ENCODE results near the gene DLG2.

The DLG2 gene

DNA sequence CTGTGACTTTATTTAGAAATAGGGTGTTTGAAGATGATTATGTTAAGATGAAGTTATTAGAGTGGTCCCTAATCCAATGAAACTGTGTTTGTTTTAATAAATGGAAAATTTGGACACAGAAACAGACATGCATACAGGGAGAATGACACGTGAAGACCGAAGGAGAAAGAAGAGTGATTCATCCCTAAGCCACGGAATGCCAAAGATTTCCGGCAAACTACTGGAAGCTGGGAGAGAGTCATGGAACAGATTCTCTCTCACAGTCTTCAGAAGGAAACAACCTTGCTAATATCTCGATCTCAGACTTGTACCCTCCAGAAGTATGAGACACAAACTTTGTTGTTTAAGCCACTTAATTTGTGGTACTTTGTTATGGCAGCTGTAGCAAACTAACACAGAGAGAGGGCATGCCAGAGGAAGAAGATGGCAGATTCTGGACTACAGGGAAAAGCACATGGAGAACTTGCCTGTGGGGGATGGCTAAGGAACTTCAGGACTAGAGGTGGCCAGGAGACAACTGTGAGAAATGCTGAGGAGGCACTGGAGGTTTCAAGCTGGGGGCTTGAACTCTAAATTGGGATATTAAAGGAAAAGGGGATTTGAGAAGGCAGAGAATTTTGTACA, 1607.5 kb downstream of the DLG2 start:
- DNase-seq (ENCODE audit: low read depth in 2 of 2) = no peak

DNA sequence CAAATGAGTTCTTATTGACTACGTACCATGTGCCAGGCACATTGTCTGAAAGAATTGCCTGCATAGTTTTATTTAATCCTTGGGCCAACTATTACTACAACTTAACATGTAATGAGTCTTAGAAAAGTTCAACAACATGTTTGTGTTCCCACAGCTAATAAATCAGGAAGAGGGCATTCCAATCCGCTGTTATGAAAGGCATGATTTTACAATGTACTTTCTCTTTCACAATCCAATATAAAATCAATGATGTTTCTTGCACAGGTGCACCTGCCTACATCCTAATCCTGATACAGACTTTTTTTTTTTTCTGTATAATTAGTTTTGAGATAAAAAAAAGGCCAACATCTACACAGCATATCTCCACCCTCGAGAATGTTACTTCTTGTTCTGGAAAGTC, 1612.6 kb downstream of the DLG2 start:
- DNase-seq (ENCODE audit: low read depth in 2 of 2) = no peak

- DNase-seq (ENCODE audit: low read depth in 2 of 2) = no peak
Observed at GRCh38 chr11:84012171-84012826, 1614.8 kb downstream of the DLG2 start.

GRCh38 chr11:84003181-84003580, 1624.0 kb downstream of the DLG2 start:
- DNase-seq (ENCODE audit: low read depth in 2 of 2) = no peak

DNA sequence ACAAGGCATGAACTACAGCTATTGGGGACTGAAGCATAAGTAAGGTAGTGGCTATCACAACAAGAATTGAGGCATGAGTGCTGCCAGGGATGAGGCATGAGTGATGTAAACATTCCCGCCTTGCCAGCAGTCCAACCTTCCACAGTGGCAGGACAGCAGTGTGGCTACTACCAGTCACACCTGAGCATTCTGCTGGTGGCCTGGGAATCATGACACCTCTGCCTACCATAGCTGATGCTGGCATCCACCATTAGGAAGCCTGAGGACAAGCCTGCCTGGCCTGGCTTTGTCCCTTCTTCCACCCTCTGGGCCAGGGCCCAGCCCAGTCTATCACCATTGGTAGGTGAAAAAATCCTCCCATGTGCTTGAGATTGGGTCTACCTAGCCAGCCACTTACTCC, 1628.2 kb downstream of the DLG2 start:
- DNase-seq (ENCODE audit: low read depth in 2 of 2) = no peak

- DNase-seq (ENCODE audit: low read depth in 2 of 2) = no peak
Observed at GRCh38 chr11:83990160-83990733, 1636.9 kb downstream of the DLG2 start.

DNA sequence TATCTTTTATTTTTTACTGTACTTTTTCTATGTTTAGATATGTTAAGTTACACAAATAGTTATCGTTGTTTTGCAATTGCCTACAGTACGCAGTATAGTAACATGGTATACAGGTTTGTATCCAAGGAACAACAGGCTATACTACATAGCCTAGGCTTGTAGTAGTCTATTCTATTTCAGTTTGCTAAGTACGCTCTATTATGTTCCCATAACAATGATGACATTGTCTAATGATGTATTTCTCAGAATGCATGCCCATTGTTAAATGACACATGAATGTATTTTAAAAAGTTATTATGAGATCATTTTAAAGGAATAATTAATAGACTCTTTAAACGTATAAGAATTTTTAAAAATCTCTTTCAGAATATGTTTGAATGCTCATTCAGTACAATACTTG, 1644.3 kb downstream of the DLG2 start:
- DNase-seq (ENCODE audit: low read depth in 2 of 2) = no peak

- no peak for DNase-seq (ENCODE audit: low read depth in 2 of 2)
Observed at GRCh38 chr11:83979593-83979992, 1647.6 kb downstream of the DLG2 start.

- no peak for DNase-seq (ENCODE audit: low read depth in 2 of 2)
Observed at GRCh38 chr11:83978942-83979341, 1648.2 kb downstream of the DLG2 start.

GRCh38 chr11:83976086-83976485, 1651.1 kb downstream of the DLG2 start:
- DNase-seq (ENCODE audit: low read depth in 2 of 2) = no peak

GRCh38 chr11:83972536-83972935, 1654.6 kb downstream of the DLG2 start:
- no peak for DNase-seq (ENCODE audit: low read depth in 2 of 2)

DNA sequence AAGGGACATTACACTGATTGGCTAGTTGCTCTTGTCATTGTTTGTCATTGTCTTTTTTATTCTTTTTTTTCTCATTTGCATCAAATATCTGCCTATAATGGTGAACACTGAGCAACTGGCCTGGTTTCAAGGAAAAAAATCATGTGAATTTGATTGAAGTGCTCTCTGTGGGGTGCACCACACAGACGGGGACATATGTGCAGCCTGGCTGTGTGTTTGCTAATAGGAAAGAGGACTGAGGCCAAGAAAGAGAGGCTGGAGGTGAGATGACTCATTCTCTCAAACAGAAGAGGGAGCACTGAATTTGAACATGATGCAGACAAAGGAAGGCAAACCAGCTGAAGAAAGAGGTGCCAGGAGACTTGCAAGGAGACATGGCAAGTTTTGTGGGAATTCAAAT, 1656.1 kb downstream of the DLG2 start:
- no peak for DNase-seq (ENCODE audit: low read depth in 2 of 2)

DNA sequence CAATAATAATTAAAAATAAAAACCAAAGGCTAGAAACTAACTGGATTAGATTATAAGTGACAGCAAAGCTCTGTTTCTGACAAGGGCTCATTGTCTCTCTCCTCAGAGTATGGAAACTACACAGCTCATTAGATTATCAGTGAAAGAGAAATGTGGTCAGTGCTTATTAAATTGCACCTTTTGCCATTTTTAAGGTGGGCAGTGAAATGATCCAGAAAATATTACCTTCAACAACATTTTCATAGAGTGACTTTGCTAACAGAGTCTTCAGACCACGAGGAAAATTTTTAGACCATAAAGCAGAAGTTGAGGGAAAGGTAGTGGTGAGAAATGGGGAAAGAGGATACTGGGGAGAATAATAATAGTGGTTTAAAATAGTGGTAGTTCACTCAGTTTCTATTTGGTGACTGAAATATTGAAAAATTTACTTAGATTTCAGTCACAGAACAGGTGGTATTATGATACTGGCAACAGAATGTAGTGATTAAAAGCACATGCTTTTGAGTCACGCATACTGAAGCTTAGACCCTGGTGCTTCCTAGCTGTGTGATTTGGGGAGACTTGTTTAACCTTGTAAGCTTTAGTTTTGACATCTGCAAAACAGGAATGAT, 1657.0 kb downstream of the DLG2 start:
- DNase-seq (ENCODE audit: low read depth in 2 of 2) = no peak

DNA sequence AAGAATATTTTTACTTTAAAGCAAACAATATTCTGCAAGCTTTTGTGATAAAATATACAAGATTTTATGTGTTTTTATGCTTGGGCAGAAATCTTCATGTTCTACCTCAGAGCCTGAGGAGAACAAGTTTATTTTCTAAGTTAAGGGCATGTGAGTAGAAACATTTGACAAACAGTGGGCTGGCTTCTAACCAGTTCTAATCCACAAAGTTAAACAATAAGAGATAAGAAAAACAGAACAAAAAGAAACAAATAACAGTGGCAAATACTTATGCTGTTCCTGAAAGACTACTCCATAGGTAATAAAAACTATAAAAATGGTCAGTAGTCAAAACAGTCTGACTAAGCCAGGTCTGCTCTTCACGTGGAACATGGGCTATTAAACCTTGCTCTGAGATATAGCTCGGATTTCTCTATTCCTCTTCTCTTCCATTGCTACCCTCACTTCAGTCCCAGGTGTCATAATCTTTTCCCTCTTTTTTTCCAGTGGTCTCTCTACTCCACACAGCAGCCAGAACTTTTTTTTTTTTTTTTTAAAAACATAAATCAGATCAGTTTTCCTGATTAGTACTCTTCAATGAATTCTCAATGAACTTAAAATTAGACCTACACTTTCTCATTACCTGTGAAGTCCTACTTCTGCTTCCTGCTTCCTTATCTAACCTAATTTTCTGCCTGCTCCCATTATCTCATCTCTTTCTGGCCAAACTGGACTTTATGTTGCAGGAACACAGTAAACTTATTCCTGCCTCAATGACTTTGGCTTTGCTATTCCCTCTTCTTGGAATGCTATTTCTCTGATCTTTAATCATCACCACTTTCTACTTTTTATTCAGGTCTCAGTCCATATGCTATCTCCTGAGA, 1669.9 kb downstream of the DLG2 start:
- DNase-seq (ENCODE audit: low read depth in 2 of 2) = no peak

DNA sequence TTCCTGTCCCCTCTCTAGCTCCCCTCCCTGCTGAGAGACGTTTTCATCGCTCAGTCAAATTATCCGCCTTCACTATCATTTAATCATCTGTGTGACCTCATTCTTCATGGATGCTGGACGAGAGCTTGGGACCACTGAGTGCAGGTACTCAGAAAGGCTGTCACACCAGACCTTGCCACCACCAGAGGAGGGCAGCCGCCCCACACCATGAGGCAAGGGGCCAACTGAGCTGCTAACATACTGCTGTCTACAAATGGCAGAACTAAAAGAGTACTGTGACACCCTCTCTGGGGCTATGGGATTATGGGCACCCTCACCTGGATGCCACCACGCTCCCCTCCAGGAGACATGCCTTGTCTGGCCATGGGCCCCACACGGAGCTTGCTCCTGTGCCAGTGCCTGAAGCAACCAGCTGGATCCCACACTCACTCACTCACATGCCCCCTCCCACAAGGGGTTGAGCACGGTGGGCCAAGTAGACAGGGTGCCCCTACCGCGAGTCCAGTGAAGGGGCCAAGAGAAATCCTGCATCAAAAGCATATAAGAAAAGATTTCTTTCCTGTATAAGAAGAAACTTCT, 1670.9 kb downstream of the DLG2 start:
- DNase-seq (ENCODE audit: low read depth in 2 of 2) = no peak

DNA sequence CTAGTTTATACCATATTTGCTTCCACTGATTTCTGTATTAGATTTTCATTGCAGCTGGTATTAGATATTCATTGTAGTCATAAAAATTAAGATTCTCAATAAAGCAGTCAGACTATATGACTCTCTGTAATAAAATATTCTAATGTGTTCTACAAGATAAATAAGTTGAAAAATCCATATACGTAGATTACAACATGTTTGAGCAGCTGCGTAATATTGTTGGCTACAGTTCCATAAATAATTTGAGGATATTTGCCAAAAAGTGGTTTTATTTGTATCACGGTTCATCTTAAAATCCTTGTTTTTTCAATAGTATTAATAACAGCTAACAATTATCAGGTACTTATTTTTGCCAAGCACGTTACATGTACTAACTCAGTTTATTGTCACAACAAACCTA, 1672.4 kb downstream of the DLG2 start:
- DNase-seq (ENCODE audit: low read depth in 2 of 2) = no peak

DNA sequence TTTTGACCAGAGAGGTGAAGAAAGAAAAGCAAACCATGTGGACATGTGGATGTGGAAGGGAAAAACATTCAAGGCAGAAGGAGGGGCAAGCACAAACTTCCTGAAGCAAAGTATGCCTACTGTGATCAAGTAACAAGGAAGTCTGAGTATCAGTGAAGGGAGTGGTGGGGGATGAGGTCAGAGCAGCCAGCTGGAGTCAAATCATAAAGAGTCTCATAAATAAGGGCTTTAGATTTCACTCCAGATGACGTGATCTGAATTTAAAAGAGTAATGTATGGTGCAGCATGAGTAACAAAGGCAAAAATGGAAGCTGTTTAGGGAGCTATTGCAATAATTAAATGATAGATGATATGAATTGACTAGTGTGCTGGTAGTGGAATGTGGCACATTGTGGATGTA, 1675.6 kb downstream of the DLG2 start:
- no peak for DNase-seq (ENCODE audit: low read depth in 2 of 2)

DNA sequence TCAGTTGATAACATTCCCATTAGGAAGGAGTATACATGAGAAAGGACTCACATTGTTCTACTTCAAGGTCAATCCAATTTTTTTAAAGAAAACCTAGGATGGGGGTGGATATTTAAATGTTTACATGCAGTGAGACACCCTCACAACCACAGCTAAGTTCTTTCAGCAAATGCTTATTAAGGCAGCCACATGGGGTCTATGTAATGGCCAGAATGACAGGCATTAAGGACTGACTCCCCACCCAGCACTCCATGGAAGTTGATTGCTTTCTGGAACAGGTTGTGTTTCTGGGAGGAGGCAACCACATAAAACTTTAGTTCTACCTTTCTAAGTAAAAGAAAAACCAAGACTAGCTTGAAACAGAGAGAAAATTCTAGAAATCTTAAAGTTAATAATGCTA, 1678.9 kb downstream of the DLG2 start:
- no peak for DNase-seq (ENCODE audit: low read depth in 2 of 2)

GRCh38 chr11:83945976-83946375, 1681.2 kb downstream of the DLG2 start:
- no peak for DNase-seq (ENCODE audit: low read depth in 2 of 2)

- DNase-seq (ENCODE audit: low read depth in 2 of 2) = no peak
Observed at GRCh38 chr11:83941050-83941449, 1686.1 kb downstream of the DLG2 start.

DNA sequence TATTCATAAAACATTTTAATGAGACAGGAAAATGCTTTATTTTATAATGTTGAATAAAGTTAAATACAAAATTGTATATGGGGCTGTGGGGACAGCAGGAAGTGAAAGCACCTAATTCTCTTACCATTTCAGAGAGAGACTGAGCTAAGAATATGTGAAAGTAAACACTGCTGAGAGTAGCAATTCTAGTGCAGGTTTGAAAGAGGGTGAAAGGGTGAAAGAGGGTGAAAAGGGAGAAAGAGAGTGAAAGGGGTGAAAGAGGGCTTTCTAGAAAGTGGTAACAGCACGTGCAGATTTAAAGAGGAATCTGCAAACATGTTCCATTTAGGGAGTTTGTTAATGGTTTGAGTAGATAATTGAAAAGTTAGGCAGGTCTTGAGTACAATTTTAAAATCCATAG, 1689.0 kb downstream of the DLG2 start:
- no peak for DNase-seq (ENCODE audit: low read depth in 2 of 2)

- DNase-seq (ENCODE audit: low read depth in 2 of 2) = no peak
Observed at GRCh38 chr11:83933008-83933407, 1694.1 kb downstream of the DLG2 start.
